Mesenchymal stem cell (in vitro differentiated cells and primary cell): Measurements from ENCODE around the gene MRPL24.

Experiments
- DNase-seq: peaks from one replicate; pipeline ENCODE4 v3.0.0-alpha.2; 2013
- H2AFZ ChIP-seq: one replicate; pipeline ENCODE4 v1.6.1; 2013; ENCODE audit warnings: low read depth, mild to moderate bottlenecking, control low read depth, inconsistent platforms, low read length, moderate library complexity
- H2AK5ac ChIP-seq: 2 replicates; pipeline ENCODE4 v1.6.1; 2013; ENCODE audit warnings: low read length, moderate library complexity, mild to moderate bottlenecking, inconsistent platforms; ENCODE audit not compliant: severe bottlenecking
- H2BK120ac ChIP-seq: one replicate; pipeline ENCODE4 v1.6.1; 2013; ENCODE audit warnings: low read depth, mild to moderate bottlenecking, inconsistent platforms, low read length, moderate library complexity
- H2BK12ac ChIP-seq, 2 experiments: one replicate each; pipeline ENCODE4 v1.6.1; 2013; ENCODE audit warnings: inconsistent platforms in 2 of 2, low read length in 2 of 2, mild to moderate bottlenecking in 2 of 2, moderate library complexity in 2 of 2, control low read depth in 1 of 2
- H2BK15ac ChIP-seq: one replicate; pipeline ENCODE4 v1.6.1; 2013; ENCODE audit warnings: mild to moderate bottlenecking, low read depth, inconsistent platforms; ENCODE audit not compliant: poor library complexity, severe bottlenecking
- H2BK5ac ChIP-seq: 2 replicates; pipeline ENCODE4 v1.6.1; 2013; ENCODE audit warnings: low read depth, mild to moderate bottlenecking, low read length, control low read depth, inconsistent platforms; ENCODE audit not compliant: poor library complexity, severe bottlenecking
- H3K14ac ChIP-seq, 2 experiments: one replicate each; pipeline ENCODE4 v1.6.1; 2013; ENCODE audit warnings: inconsistent platforms in 2 of 2, low read length in 2 of 2, control low read depth in 1 of 2, mild to moderate bottlenecking in 1 of 2, moderate library complexity in 1 of 2
- H3K18ac ChIP-seq, 2 experiments: one replicate each; pipeline ENCODE4 v1.6.1; 2013; ENCODE audit warnings: inconsistent platforms in 2 of 2, low read length in 2 of 2, control low read depth in 1 of 2, low read depth in 1 of 2, mild to moderate bottlenecking in 1 of 2
- H3K23ac ChIP-seq, 2 experiments: one replicate each; pipeline ENCODE4 v1.6.1; 2013; ENCODE audit warnings: inconsistent platforms in 2 of 2, low read length in 2 of 2, mild to moderate bottlenecking in 2 of 2, moderate library complexity in 2 of 2, control low read depth in 1 of 2
- H3K27ac ChIP-seq: 2 replicates; pipeline ENCODE4 v1.5.1; 2013; ENCODE audit warnings: mild to moderate bottlenecking, moderate library complexity, low read length, control low read depth, inconsistent platforms; ENCODE audit not compliant: poor library complexity, severe bottlenecking
- H3K27me3 ChIP-seq, 2 experiments: 2 replicates each; pipeline versions ENCODE4 v1.6.1 to v1.7.0; 2013; ENCODE audit warnings: low read length in 2 of 2, mild to moderate bottlenecking in 2 of 2, moderate library complexity in 2 of 2, control low read depth in 1 of 2, inconsistent platforms in 1 of 2; ENCODE audit not compliant: control insufficient read depth in 1 of 2, insufficient read depth in 1 of 2
- H3K36me3 ChIP-seq, 2 experiments: 2 replicates each; pipeline versions ENCODE4 v1.6.1 to v1.7.0; 2013; ENCODE audit warnings: low read length in 2 of 2, control low read depth in 1 of 2, inconsistent platforms in 1 of 2, low read depth in 1 of 2, mild to moderate bottlenecking in 1 of 2; ENCODE audit not compliant: insufficient read depth in 2 of 2, control insufficient read depth in 1 of 2
- H3K4ac ChIP-seq, 2 experiments: one replicate each; pipeline ENCODE4 v1.6.1; 2013; ENCODE audit warnings: inconsistent platforms in 2 of 2, low read length in 2 of 2, mild to moderate bottlenecking in 2 of 2, moderate library complexity in 2 of 2, control low read depth in 1 of 2, low read depth in 1 of 2
- H3K4me1 ChIP-seq: 2 replicates; pipeline ENCODE4 v1.6.1; 2013; ENCODE audit warnings: low read depth, low read length, control low read depth; ENCODE audit not compliant: control insufficient read depth, insufficient read depth
- H3K4me2 ChIP-seq: 2 replicates; pipeline ENCODE4 v1.6.1; 2013; ENCODE audit warnings: low read length, mild to moderate bottlenecking, inconsistent platforms; ENCODE audit not compliant: poor library complexity, severe bottlenecking
- H3K4me3 ChIP-seq, 2 experiments: 2 replicates each; pipeline versions ENCODE4 v1.5.1 to v1.7.0; 2013; ENCODE audit warnings: low read length in 2 of 2, mild to moderate bottlenecking in 2 of 2, control low read depth in 1 of 2, low read depth in 1 of 2; ENCODE audit not compliant: insufficient read depth in 1 of 2
- H3K79me1 ChIP-seq: replicated peaks from 2 replicates; pipeline ENCODE4 v1.6.1; 2013; ENCODE audit warnings: mild to moderate bottlenecking, control low read depth, low read length, inconsistent platforms; ENCODE audit not compliant: poor library complexity, severe bottlenecking
- H3K9ac ChIP-seq: 2 replicates; pipeline ENCODE4 v1.7.0; 2013; ENCODE audit warnings: mild to moderate bottlenecking, low read length, moderate library complexity
- H3K9me3 ChIP-seq: 2 replicates; pipeline ENCODE4 v1.7.0; 2013; ENCODE audit warnings: mild to moderate bottlenecking, low read length; ENCODE audit not compliant: control insufficient read depth
- H4K8ac ChIP-seq: one replicate; pipeline ENCODE4 v1.6.1; 2013; ENCODE audit warnings: inconsistent platforms, mild to moderate bottlenecking, low read length, moderate library complexity
- H4K91ac ChIP-seq: one replicate; pipeline ENCODE4 v1.6.1; 2013; ENCODE audit warnings: mild to moderate bottlenecking, low read length, inconsistent platforms
- WGBS: methylation state at CpG from one replicate; pipeline ENCODE4 v1.1.7; 2013; ENCODE audit warnings: mixed read lengths; 5-methylcytosine and 5-hydroxymethylcytosine counted together

The MRPL24 gene

DNA sequence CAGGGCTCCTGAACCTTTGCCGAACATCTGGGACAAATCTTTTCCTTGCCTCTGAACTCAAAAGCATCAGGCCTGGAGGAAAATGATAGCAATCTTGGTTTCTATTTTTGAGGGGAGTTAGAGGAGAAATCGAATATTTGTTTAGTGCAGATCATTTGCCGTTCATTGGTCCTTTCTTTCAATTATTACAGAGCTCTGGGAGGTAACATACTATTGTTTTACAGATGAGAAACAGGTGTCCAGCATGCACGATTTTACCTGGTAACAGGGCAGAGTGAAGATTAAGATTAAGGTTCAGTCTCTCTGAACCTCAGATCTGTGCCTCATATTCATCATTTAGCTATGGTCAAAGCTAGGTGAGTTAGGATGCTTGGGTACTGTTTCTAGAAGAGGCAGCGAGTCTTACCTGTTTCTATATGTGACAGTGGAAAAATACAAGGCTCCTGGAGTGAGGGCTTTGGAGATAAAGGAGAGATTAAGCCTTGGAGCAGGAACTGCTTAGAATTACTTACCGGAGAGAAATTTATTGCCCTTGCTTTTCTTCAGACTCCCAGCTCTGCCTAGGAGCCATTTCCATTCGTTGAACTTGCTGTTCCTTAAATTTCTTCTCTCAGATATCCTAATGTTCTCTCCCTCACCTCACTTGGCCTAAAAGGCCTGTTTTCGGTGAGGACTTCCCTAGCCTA is 27.9 kb upstream of the MRPL24 start:
- Histone ChIP-seq H3K4ac (no peak overlapping the region), H3K9ac (peak overlapping the region; percentile 97), H4K91ac (no peak overlapping the region), H2AK5ac (no peak overlapping the region), H3K23ac (no peak overlapping the region), H4K8ac (peak overlapping the region; percentile 32), H3K4me3 (peak overlapping the region in 1 of 2 experiments; percentile 91), H3K14ac (no peak overlapping the region), H2AFZ (no peak overlapping the region), H2BK5ac (no peak overlapping the region), H2BK15ac (no peak overlapping the region), H3K9me3 (no peaks in the 10 kb centered on the region), H2BK12ac (no peak overlapping the region), H3K18ac (no peak overlapping the region), H3K79me1 (peaks cover 9% of the 10 kb centered on the region), H3K27ac (no peak overlapping the region), H3K27me3 (no peaks in the 10 kb centered on the region), H3K4me2 (peak overlapping the region; percentile 85), H3K4me1 (peaks cover 7% of the 10 kb centered on the region), H3K36me3 (peaks cover 9 to 32% of the 10 kb centered on the region in 2 experiments), H2BK120ac (no peak overlapping the region)
- 25% methylated on average over 8 of the region's 8 CpGs for WGBS
- DNase-seq, result no peak

DNA sequence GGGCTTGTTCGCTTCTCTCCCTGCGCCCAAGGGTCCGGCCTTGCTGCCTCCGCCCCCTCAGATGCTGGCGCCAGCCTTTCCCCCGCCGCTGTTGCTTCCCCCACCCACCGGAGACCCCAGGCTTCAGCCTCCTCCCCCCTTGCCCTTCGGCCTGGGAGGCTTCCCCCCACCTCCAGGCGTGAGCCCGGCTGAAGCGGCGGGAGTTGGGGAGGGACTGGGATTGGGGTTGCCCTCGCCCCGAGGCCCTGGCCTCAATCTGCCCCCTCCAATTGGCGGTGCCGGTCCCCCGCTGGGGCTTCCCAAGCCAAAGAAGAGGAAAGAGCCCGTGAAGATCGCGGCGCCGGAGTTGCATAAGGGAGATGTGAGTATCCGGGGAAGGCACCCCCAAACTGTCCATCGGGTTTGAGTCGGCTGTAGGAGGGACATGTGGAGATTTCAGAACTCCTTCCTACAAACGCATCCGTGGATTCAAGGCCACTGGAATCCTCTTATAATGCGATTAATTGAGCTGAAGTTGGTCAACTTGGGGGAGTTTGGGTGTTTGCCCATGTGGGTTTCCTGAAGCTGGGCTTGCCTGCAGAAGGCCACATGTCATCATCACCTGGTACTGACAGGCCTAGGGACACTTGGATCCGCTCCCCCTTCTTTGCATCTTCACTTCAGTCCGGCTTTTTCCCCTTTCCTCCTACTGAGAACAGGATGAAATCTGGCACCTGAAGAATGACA is 27.2 kb upstream of the MRPL24 start:
- H3K27me3 ChIP-seq, result no peaks in the 10 kb centered on the region
- peak; percentile 41 for DNase-seq

DNA sequence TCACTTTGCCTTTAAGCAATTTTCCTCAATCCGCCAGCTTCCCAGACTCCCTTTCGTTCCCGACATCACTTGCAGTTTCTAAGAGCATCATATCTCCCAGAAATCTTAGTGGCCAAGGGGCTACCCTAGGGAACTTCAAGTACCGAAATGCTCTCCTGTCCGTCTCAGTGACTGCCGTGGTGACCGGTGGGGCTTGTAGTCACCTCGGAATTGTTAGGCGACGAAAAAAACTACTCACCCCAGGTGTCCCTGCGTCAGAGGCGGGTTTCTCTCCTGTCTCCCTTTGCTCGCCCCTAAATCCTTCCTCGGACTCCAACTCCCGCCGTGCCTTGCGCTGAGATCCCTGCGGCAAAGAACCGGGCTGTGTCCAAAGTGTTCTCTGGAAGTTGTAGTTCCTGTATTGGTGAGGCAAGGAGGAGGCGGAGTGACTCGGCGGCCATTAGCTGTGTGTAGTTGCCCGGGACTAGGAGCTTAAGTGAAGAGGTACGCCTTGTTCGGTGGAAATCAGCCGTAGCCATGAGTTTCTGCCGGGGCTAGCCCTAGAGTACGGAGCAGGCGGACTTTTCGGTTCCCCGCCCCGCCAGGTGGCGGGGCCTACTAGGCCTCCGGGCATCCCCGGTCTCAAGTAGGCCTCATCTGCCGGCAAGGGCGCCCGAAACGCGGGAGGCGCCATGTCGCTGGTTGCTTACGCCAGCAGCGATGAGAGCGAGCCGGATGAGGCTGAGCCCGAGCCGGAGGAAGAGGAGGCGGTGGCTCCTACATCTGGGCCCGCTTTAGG is 26.4 kb upstream of the MRPL24 start, which contains the start of gene PRCC:
Gene PRCC (plus strand): TSS at position 435 of the 778 bp plus-strand sequence. CDS start 237 bp downstream, at position 672.
- Histone ChIP-seq H2BK120ac (peak within 1 kb of the TSS; percentile 52), H3K27me3 (no peaks in the 10 kb centered on the region), H2BK15ac (no peak within 1 kb of the TSS), H2BK12ac (peak within 1 kb of the TSS; percentile 7 to 47), H4K91ac (peak within 1 kb of the TSS; percentile 95), H2AFZ (peak within 1 kb of the TSS; percentile 90), H3K9me3 (no peaks in the 10 kb centered on the region), H3K27ac (peak within 1 kb of the TSS; percentile 81), H3K14ac (peak within 1 kb of the TSS in 1 of 2 experiments; percentile 96), H2BK5ac (peak within 1 kb of the TSS; percentile 87), H3K4me3 (peak within 1 kb of the TSS; percentile 86 to 91), H3K36me3 (peaks cover 9 to 24% of the 10 kb centered on the region in 2 experiments), H3K23ac (peak within 1 kb of the TSS in 1 of 2 experiments; percentile 75), H3K4me2 (peak within 1 kb of the TSS; percentile 85), H3K4ac (peak within 1 kb of the TSS; percentile 88 to 96), H3K9ac (peak within 1 kb of the TSS; percentile 97), H3K4me1 (peaks cover 7% of the 10 kb centered on the region), H4K8ac (peak within 1 kb of the TSS; percentile 94), H3K79me1 (peaks cover 7% of the 10 kb centered on the region), H2AK5ac (peak within 1 kb of the TSS; percentile 84), H3K18ac (peak within 1 kb of the TSS; percentile 87 to 94)
- WGBS, result under 1% methylated on average over 48 of the region's 50 CpGs
- peak; percentile 100 for DNase-seq

More for the DNA sequence above, 27.2 kb upstream of the MRPL24 start:
- Histone ChIP-seq H3K27ac (peak overlapping the region; percentile 81), H2BK120ac (peak overlapping the region; percentile 52), H2AK5ac (peak overlapping the region; percentile 84), H3K4me3 (peak overlapping the region; percentile 86 to 91), H3K36me3 (peaks cover 9 to 26% of the 10 kb centered on the region in 2 experiments), H2BK15ac (no peak overlapping the region), H2BK5ac (peak overlapping the region; percentile 87), H3K4me1 (peaks cover 7% of the 10 kb centered on the region), H3K9me3 (no peaks in the 10 kb centered on the region), H3K23ac (peak overlapping the region in 1 of 2 experiments; percentile 75), H3K9ac (peak overlapping the region; percentile 97), H3K4ac (peak overlapping the region; percentile 85 to 88), H2BK12ac (peak overlapping the region in 1 of 2 experiments; percentile 47), H3K4me2 (peak overlapping the region; percentile 85), H3K14ac (peak overlapping the region in 1 of 2 experiments; percentile 96), H3K79me1 (peaks cover 9% of the 10 kb centered on the region), H4K8ac (peak overlapping the region; percentile 91), H3K18ac (peak overlapping the region; percentile 85 to 94), H2AFZ (no peak overlapping the region), H4K91ac (peak overlapping the region; percentile 95)
- under 1% methylated on average over 22 of the region's 31 CpGs for WGBS
